H1 (cell line): ENCODE results near the gene DHX38. TPM values are rescaled to one million over a fixed set of nuclear protein-coding genes. Genes with fewer than 3 reads are reported as not detected.

Experiments used
- CTCF ChIA-PET: fragments of 300-600 bp; sonication (Branson Sonifier 250); formaldehyde crosslinking; loops from one replicate; lab custom pipeline; 2021; ENCODE audit not compliant: partially characterized antibody; lab: Charles Lee
- POLR2A ChIA-PET: fragments of 300-600 bp; sonication (Branson Sonifier 250); formaldehyde crosslinking; loops from one replicate; lab custom pipeline; 2021; ENCODE audit warnings: inconsistent platforms; ENCODE audit not compliant: partially characterized antibody; lab: Charles Lee
- DNase-seq, 2 experiments: peaks; one replicate each; pipeline versions ENCODE4 v3.0.0 to v3.0.0-alpha.2; 2010 to 2022; ENCODE audit warnings: low spot score in 2 of 2, low read depth in 1 of 2, mixed read lengths in 1 of 2
- FAIRE-seq: peaks from 2 replicates; lab custom pipeline; 2011; peaks lifted over from hg19 to GRCh38; lab: Jason Lieb, UNC
- H2AFZ ChIP-seq: 2 replicates; pipeline ENCODE4 v1.8.1; 2012; ENCODE audit warnings: low read length, inconsistent platforms
- H2AK5ac ChIP-seq: 2 replicates; pipeline ENCODE4 v1.6.1; 2013; ENCODE audit warnings: low read depth, low read length
- H2BK120ac ChIP-seq: replicated peaks from 2 replicates; pipeline ENCODE3; 2013; ENCODE audit warnings: low read depth, low read length, inconsistent platforms
- H2BK12ac ChIP-seq: 2 replicates; pipeline ENCODE4 v1.6.1; 2013; ENCODE audit warnings: low read depth, low read length
- H2BK15ac ChIP-seq: 2 replicates; pipeline ENCODE4 v1.6.1; 2013; ENCODE audit warnings: low read length
- H2BK20ac ChIP-seq: 2 replicates; pipeline ENCODE4 v1.6.1; 2013; ENCODE audit warnings: low read length
- H2BK5ac ChIP-seq: 2 replicates; pipeline ENCODE4 v1.6.1; 2013; ENCODE audit warnings: low read depth, low read length
- H3K14ac ChIP-seq: 2 replicates; pipeline ENCODE4 v1.6.1; 2013; ENCODE audit warnings: inconsistent platforms; ENCODE audit not compliant: insufficient read length
- H3K18ac ChIP-seq: 2 replicates; pipeline ENCODE4 v1.6.1; 2013; ENCODE audit warnings: low read length; ENCODE audit errors: extremely low read depth
- H3K23ac ChIP-seq: 2 replicates; pipeline ENCODE4 v1.6.1; 2013; ENCODE audit warnings: inconsistent platforms; ENCODE audit not compliant: insufficient read length
- H3K23me2 ChIP-seq: 2 replicates; pipeline ENCODE4 v1.6.1; 2013; ENCODE audit warnings: low read depth, low read length
- H3K27ac ChIP-seq: 2 replicates; pipeline ENCODE4 v1.6.1; 2011; ENCODE audit warnings: low read depth, low read length, inconsistent platforms
- H3K27me3 ChIP-seq, 4 experiments: replicated peaks in 1 of 4; 1 replicate in 1 of 4; 2 replicates in 3 of 4; pipeline versions ENCODE4 v1.6.1 to v1.8.1; 2011 to 2013; ENCODE audit warnings: low read length in 3 of 4, mild to moderate bottlenecking in 3 of 4, inconsistent platforms in 2 of 4, mixed read lengths in 2 of 4, moderate library complexity in 1 of 4; ENCODE audit not compliant: control insufficient read depth in 3 of 4, insufficient read depth in 3 of 4; ENCODE audit errors: extremely low read depth in 1 of 4
- H3K36me3 ChIP-seq, 4 experiments: 2 replicates each; pipeline versions ENCODE4 v1.6.1 to v1.8.1; 2011 to 2013; ENCODE audit warnings: mild to moderate bottlenecking in 4 of 4, low read length in 3 of 4, moderate library complexity in 2 of 4, control low read depth in 1 of 4, inconsistent platforms in 1 of 4; ENCODE audit not compliant: insufficient read depth in 4 of 4, control insufficient read depth in 2 of 4
- H3K4ac ChIP-seq: replicated peaks from 2 replicates; pipeline ENCODE3; 2013; ENCODE audit warnings: low read length, low read depth, mixed read lengths, inconsistent platforms; ENCODE audit not compliant: insufficient read length
- H3K4me1 ChIP-seq, 4 experiments: replicated peaks in 1 of 4; 1 replicate in 1 of 4; 2 replicates in 3 of 4; pipeline versions ENCODE4 v1.6.1 to v1.8.1; 2011 to 2013; ENCODE audit warnings: low read length in 3 of 4, inconsistent platforms in 2 of 4, mixed read lengths in 1 of 4; ENCODE audit not compliant: insufficient read depth in 4 of 4, control insufficient read depth in 3 of 4
- H3K4me2 ChIP-seq, 2 experiments: 2 replicates each; pipeline versions ENCODE4 v1.6.1 to v1.8.1; 2011 to 2013; ENCODE audit warnings: low read depth in 2 of 2, low read length in 2 of 2, control low read depth in 1 of 2, inconsistent platforms in 1 of 2, mild to moderate bottlenecking in 1 of 2; ENCODE audit not compliant: insufficient read depth in 1 of 2
- H3K4me3 ChIP-seq, 4 experiments: fragments of 200-600, 300-600 bp in 1 of 4; sonication (generic), shearing (Covaris generic), sonication (Bioruptor Twin) in 1 of 4; 2 replicates each; pipeline versions ENCODE4 v1.5.1 to v1.8.1; 2011 to 2016; ENCODE audit warnings: low read length in 4 of 4, low read depth in 3 of 4, control low read depth in 2 of 4, inconsistent platforms in 2 of 4, mild to moderate bottlenecking in 2 of 4, mixed read lengths in 1 of 4, moderate library complexity in 1 of 4; ENCODE audit not compliant: insufficient read depth in 2 of 4; ENCODE audit errors: extremely low read depth in 1 of 4
- H3K56ac ChIP-seq: replicated peaks from 2 replicates; pipeline ENCODE3; 2013; ENCODE audit warnings: low read depth, mild to moderate bottlenecking, mixed read lengths, low read length, inconsistent platforms; ENCODE audit not compliant: insufficient read length
- H3K79me1 ChIP-seq: 2 replicates; pipeline ENCODE4 v1.6.1; 2013; ENCODE audit warnings: low read depth, low read length, control low read depth
- H3K79me2 ChIP-seq, 2 experiments: 2 replicates each; pipeline versions ENCODE4 v1.6.1 to v1.8.1; 2012 to 2013; ENCODE audit warnings: low read length in 2 of 2, mild to moderate bottlenecking in 2 of 2, inconsistent platforms in 1 of 2; ENCODE audit not compliant: insufficient read depth in 2 of 2, control insufficient read depth in 1 of 2
- H3K9ac ChIP-seq, 4 experiments: replicated peaks in 1 of 4; 1 replicate in 1 of 4; 2 replicates in 3 of 4; pipeline versions ENCODE4 v1.6.1 to v1.8.1; 2011 to 2013; ENCODE audit warnings: low read depth in 3 of 4, low read length in 3 of 4, control low read depth in 2 of 4, mild to moderate bottlenecking in 2 of 4, moderate library complexity in 2 of 4, inconsistent platforms in 1 of 4; ENCODE audit errors: extremely low read depth in 1 of 4
- H3K9me3 ChIP-seq, 2 experiments: 2 replicates each; pipeline versions ENCODE4 v1.6.1 to v1.8.1; 2012 to 2013; ENCODE audit warnings: mild to moderate bottlenecking in 2 of 2, moderate library complexity in 2 of 2, control low read depth in 1 of 2, inconsistent platforms in 1 of 2, low read depth in 1 of 2, low read length in 1 of 2, mixed read lengths in 1 of 2; ENCODE audit not compliant: insufficient read depth in 2 of 2
- H4K20me1 ChIP-seq, 2 experiments: replicated peaks in 1 of 2; 2 replicates each; pipeline versions ENCODE3 to v1.8.1; 2011 to 2013; ENCODE audit warnings: inconsistent platforms in 2 of 2, low read length in 2 of 2, mild to moderate bottlenecking in 1 of 2; ENCODE audit not compliant: insufficient read depth in 2 of 2, control insufficient read depth in 1 of 2
- H4K5ac ChIP-seq: 2 replicates; pipeline ENCODE4 v1.6.1; 2013; ENCODE audit warnings: low read length, low read depth, mixed read lengths, inconsistent platforms; ENCODE audit not compliant: insufficient read length
- H4K8ac ChIP-seq: 2 replicates; pipeline ENCODE4 v1.8.0; 2013; ENCODE audit warnings: mild to moderate bottlenecking, moderate library complexity, low read length, inconsistent platforms; ENCODE audit not compliant: insufficient read depth; ENCODE audit errors: extremely low read depth
- H4K91ac ChIP-seq: replicated peaks from 2 replicates; pipeline ENCODE3; 2013; ENCODE audit warnings: low read length, mixed read lengths, inconsistent platforms; ENCODE audit not compliant: insufficient read length
- ATF3 ChIP-seq: IDR thresholded peaks from 2 replicates; pipeline ENCODE4 v1.6.1; 2011; ENCODE audit warnings: low read depth, mild to moderate bottlenecking, low read length; ENCODE audit not compliant: insufficient read depth
- CHD2 ChIP-seq: IDR thresholded peaks from 2 replicates; pipeline ENCODE4 v1.6.1; 2012; ENCODE audit warnings: low read length, improper control_type of control experiment
- EZH2 ChIP-seq: fragments of 200-600 bp; sonication (generic); IDR thresholded peaks from 2 replicates; pipeline ENCODE4 v1.7.1; 2012; ENCODE audit warnings: low read depth, mild to moderate bottlenecking, moderate library complexity, low read length, inconsistent platforms; ENCODE audit not compliant: severe bottlenecking
- FOSL1 ChIP-seq: IDR thresholded peaks from 2 replicates; pipeline ENCODE4 v1.6.1; 2011; ENCODE audit warnings: mild to moderate bottlenecking, low read depth, low read length, moderate library complexity; ENCODE audit not compliant: insufficient read depth
- HDAC6 ChIP-seq: IDR thresholded peaks from one replicate; pipeline ENCODE4 v1.7.1; 2012; ENCODE audit warnings: low read depth, mild to moderate bottlenecking, inconsistent platforms, low read length, moderate library complexity
- NANOG ChIP-seq: IDR thresholded peaks from 2 replicates; pipeline ENCODE4 v1.6.1; 2011; ENCODE audit warnings: low read length, low read depth, mild to moderate bottlenecking, inconsistent platforms; ENCODE audit not compliant: insufficient read depth, poor library complexity, severe bottlenecking
- POLR2A ChIP-seq, 2 experiments: IDR thresholded peaks; 1 replicate in 1 of 2; 2 replicates in 1 of 2; pipeline ENCODE4 v1.6.1; 2011; ENCODE audit warnings: low read depth in 2 of 2, low read length in 2 of 2, mild to moderate bottlenecking in 2 of 2; ENCODE audit errors: control extremely low read depth in 1 of 2
- RXRA ChIP-seq: IDR thresholded peaks from 2 replicates; pipeline ENCODE4 v1.6.1; 2011; ENCODE audit warnings: low read depth, mild to moderate bottlenecking, low read length, moderate library complexity; ENCODE audit not compliant: insufficient read depth
- SP4 ChIP-seq: IDR thresholded peaks from 2 replicates; pipeline ENCODE4 v1.6.1; 2012; ENCODE audit warnings: low read length, inconsistent platforms
- TEAD4 ChIP-seq: IDR thresholded peaks from 2 replicates; pipeline ENCODE4 v1.6.1; 2012; ENCODE audit warnings: low read depth, low read length, inconsistent platforms, mixed read lengths
- ZNF274 ChIP-seq: IDR thresholded peaks from 2 replicates; pipeline ENCODE4 v1.7.0; 2012; ENCODE audit warnings: low read length, borderline replicate concordance; ENCODE audit errors: extremely low read depth
- WGBS, 2 experiments: shearing (Covaris generic) in 1 of 2; methylation state at CpG; one replicate each; pipeline versions ENCODE4 v1.1.6 to v1.1.7; 2013 to 2015; ENCODE audit warnings: low lambda C conversion rate in 2 of 2, mixed read lengths in 2 of 2, inconsistent platforms in 1 of 2, low coverage in 1 of 2, missing lambda C conversion rate in 1 of 2; ENCODE audit not compliant: insufficient replicate concordance in 2 of 2, insufficient coverage in 1 of 2, insufficient read length in 1 of 2; ENCODE audit errors: extremely low coverage in 1 of 2, missing lambda C conversion rate in 1 of 2; 5-methylcytosine and 5-hydroxymethylcytosine counted together
- polyA plus RNA-seq, 7 experiments: library from polyadenylated mRNA; depleted of rRNA in 3 of 7; stranded (reverse) in 5 of 7; unstranded in 2 of 7; fragments of >200 nt in 5 of 7; fragments of 200-250 nt in 2 of 7; gene quantifications; 1 replicate in 5 of 7; 2 replicates in 1 of 7; 4 replicates in 1 of 7; pipeline versions ENCODE4 v1.2.1 to v1.2.3, GENCODE V29; 2011 to 2013; ENCODE audit warnings: missing spikeins in 2 of 7, mixed read lengths in 2 of 7
- total RNA-seq: library from RNA; stranded (reverse); fragmentation: NEBNext Ultra II Directional; extraction: Animal tissue kit (Norgen Biotek cat#: 25700); gene quantifications from 2 replicates; pipeline ENCODE4 v1.2.1, GENCODE V29; 2021

The DHX38 gene
- total and polyA plus RNA-seq, 2 of the 8 experiments (the other 6 are each of a cell fraction or from before 2014, with no cell fraction given), result 27.3 to 53.5 TPM

- H4K91ac ChIP-seq, result no peak overlapping the region
- TF ChIP-seq CHD2, result no peak
- TF ChIP-seq EZH2, result no peak
- TF ChIP-seq HDAC6, result no peak
- no peak for TF ChIP-seq ZNF274
- TF ChIP-seq SP4, result no peak
- TF ChIP-seq FOSL1, result no peak
- no peak for TF ChIP-seq RXRA
- TF ChIP-seq NANOG, result no peak
- TF ChIP-seq ATF3, result no peak
- TF ChIP-seq TEAD4, result no peak
- TF ChIP-seq POLR2A (IDR thresholded peaks at IDR 0.05; ENCODE audit: control extremely low read depth in 1 of 2, low read depth in 2 of 2, low read length in 2 of 2), result no peak
- H3K27ac ChIP-seq, result no peak overlapping the region
- H3K4ac ChIP-seq, result no peak overlapping the region
- no peak overlapping the region for H3K14ac ChIP-seq
- no peaks in the 10 kb centered on the region for H4K20me1 ChIP-seq
- ChIA-PET CTCF (interaction anchor here (1.3 to 3.9 kb wide), 3 partner anchors 10 to 12 kb away, joined by 3 to 23 read pairs (median 15); no protein-coding TSS in a partner anchor), POLR2A (interaction anchor here (2.4 kb wide), 1 partner anchor 13 kb away, joined by 8 read pairs; no protein-coding TSS in a partner anchor)
- peak overlapping the region; percentile 19; the same call in 1 of the 2 replicates for H3K18ac ChIP-seq
- no peak overlapping the region for H2BK20ac ChIP-seq
- WGBS, 2 experiments, result 92% methylated on average over 15 of the region's 15 CpGs; no CpG with 5 or more reads in 1 of the 2 experiments
- no peaks in the 10 kb centered on the region for H3K9me3 ChIP-seq
- FAIRE-seq, result no peak
- H4K8ac ChIP-seq, result no peak overlapping the region
- no peak overlapping the region for H2BK12ac ChIP-seq
- H3K36me3 ChIP-seq, result no peaks in the 10 kb centered on the region
- no peak overlapping the region for H3K4me2 ChIP-seq
- no peak overlapping the region for H2AK5ac ChIP-seq
- H3K9ac ChIP-seq, result no peak overlapping the region
- H2BK15ac ChIP-seq, result no peak overlapping the region
- H3K4me1 ChIP-seq, result 0 out of 7 replicates have a peak, but pooled peaks cover 0 to 2% (median 0%) of the 10 kb centered on the region in 4 experiments
- H2BK5ac ChIP-seq, result no peak overlapping the region
- no peaks in the 10 kb centered on the region for H3K23me2 ChIP-seq
- H3K27me3 ChIP-seq, result no peaks in the 10 kb centered on the region
- H3K79me1 ChIP-seq, result no peaks in the 10 kb centered on the region
- H3K4me3 ChIP-seq, result no peak overlapping the region
- H3K79me2 ChIP-seq, result no peaks in the 10 kb centered on the region
- no peak overlapping the region for H4K5ac ChIP-seq
- no peak overlapping the region for H3K23ac ChIP-seq
- H2BK120ac ChIP-seq, result no peak overlapping the region
- H2AFZ ChIP-seq, result no peak overlapping the region; the same call in 1 of the 2 replicates
- DNase-seq, result no peak
- H3K56ac ChIP-seq, result no peak overlapping the region
Observed at GRCh38 chr16:72137380-72138063, 43.9 kb downstream of the DHX38 start.
